Measurements from ENCODE around the gene IFNG-AS1.

Gene IFNG-AS1

DNA sequence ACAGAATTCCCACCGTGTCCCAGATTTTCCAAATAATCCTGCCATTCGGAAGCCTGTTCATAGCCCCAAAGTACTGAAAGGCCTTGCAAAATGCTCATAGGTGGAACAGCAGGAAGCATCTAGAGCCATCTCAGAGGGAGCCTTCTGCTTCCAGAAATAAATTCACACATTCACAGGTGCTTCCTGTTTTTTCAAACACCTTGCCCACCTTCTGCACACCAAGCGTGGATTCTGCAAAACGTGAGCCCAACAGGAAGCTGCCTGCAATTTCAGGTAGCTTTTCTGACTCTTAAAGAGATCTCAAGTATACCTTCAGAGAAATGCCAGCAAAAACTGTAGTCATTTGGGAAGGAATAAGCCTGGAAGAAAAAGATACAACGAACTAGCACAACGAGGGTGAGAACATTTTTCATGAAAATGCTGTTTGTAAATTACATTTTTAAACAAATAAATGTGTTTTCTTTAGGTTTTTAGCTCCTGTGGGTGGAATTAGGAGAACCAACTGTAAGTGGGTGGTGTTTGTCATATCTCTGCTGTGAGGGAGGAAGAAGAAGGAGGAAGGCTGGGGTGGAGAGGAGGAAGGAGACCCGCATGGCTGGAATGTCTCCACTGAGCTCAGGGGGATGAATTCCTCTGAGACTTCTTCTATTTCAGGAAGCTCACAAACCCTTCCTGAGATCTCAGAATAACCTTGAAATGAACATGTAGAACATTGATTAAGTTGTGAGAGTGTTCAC, at the start of gene IFNG-AS1:
Gene IFNG-AS1 (plus strand): TSS at position 264 of the 737 bp plus-strand sequence.
- peak in 2 of 3 donors; percentile 34 to 36 for DNase-seq

DNA sequence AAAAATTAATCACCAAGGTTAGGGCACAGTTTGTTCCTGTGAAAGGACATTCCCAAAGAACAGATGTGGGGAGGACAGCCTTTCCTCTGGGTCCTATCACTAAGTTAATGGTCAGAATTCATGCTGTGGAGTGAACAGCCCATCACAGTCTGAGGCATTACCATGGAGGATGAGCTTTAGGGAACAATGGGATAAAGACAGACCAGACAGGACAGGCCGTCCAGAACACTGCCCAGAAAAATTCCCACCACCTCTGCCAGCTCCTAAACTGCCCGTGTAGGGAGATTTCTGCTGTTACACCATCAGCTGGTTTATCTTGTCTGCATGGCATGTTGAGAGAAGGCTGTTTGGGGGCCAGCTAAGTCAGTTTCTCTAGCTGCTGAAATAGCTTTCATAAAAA, 49.6 kb upstream of the IFNG-AS1 start:
- DNase-seq = no peak

DNA sequence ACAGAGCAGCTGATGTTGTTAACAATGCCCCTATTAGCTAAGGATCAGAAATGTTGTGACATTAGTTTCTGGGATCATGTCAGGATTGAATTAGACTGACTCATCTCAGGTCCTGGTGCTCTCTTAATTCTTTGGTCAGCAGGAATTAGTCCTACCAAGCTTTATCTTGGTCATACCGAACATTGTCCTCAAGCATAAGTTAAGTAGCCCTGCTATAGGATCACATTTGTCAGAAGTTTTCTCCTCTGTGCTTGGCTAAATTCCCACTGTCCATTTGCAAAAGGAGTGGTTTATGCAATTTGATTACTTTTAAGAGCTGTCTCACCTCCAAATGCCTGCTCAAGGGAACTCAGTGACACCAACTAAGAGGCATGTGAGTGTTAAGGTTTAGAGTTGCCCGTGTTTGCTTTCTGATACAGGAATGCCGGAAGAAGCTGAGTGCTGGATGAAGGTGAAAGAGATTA, 48.4 kb upstream of the IFNG-AS1 start:
- DNase-seq = no peak

DNA sequence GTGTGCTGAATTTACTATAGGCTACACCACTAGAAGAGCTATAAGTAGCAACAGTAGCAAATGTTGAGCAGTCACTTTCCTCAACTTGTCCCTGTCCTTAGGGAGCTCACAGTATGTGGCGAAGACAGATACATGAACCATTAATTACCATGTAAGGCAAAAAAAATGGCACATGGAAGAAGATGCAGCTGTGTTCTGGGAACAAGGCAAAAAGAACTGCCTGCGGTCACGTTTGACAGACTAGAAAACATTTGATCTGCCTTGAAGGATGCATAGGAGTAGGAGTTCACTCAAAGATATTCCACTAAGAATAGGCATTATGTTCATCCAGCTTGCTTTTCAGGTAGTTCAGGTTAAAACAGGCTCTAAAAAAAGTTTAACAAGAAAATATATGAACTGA, 46.5 kb upstream of the IFNG-AS1 start:
- no peak for DNase-seq

DNA sequence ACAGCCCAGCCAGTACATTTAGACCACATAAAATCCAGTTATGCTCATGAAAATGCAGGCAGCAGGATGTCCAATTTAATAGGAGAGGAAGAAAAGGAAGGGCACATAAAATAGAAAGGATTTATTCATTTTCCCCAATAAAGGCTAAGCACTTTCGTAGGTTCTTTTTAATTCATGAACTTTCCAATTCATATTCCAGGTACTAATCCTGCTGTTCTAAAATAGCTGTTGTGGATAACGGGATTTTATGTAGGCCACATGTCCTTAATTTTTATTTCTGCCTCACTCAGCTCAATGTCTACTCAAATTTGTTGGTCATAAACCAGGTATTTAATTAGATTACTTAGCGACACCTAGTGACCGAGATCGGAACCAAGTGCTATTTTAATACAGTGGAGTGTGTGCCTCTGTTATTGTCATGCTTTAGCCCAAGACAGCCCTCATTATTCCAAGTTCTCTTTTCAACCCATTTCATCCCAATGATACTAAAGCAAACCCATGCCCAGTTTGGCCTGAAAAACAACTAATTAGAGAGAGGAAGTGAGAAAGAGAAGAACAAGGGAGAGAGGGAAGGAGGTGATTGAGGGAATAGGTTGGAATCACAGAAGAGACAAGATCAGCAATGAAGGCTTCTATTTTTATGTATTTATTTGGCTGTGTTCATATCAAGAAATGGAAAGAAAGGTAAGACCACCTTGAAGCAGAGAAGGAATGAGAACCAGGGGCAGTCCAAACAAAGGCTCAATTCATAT, 45.9 kb upstream of the IFNG-AS1 start:
- peak; percentile 76 to 84 (median 80) for DNase-seq

DNA sequence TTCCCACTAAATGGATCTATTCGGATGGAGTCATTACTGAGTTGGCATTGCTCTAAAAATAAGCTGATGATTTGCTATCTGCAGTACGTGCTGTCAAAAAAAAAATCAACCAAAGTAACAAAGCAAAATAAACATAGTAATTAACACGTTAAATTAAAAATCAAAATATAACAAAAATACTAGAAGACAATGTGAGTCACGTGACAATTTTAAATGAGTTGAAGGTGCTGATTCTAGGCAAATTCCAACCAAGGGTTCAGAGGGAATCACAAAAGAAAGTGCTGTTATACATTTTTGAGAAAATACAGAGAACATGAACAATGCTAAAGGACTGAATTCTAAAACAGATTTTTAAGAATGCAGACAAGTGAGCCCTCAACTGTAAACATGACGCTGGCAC, 45.2 kb upstream of the IFNG-AS1 start:
- DNase-seq = no peak

DNA sequence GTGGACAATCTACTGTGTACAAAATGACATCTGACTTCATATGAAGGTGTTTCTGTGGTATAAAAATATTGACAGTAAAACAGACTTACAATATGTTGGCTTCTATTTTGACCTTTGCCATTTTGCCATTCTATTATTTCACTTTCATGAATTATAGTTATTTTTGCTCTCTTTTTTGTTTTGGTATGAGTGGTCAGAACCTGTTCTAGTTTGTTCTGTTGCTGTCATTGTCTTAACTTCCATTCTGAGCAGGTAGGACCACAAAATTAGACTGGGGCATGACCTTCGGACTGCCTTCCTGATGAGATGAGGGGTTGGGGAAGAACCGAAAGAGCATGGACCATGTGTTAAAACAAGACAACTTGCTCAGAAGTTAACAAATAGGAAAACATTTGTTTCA, 36.5 kb upstream of the IFNG-AS1 start:
- no peak for DNase-seq

DNA sequence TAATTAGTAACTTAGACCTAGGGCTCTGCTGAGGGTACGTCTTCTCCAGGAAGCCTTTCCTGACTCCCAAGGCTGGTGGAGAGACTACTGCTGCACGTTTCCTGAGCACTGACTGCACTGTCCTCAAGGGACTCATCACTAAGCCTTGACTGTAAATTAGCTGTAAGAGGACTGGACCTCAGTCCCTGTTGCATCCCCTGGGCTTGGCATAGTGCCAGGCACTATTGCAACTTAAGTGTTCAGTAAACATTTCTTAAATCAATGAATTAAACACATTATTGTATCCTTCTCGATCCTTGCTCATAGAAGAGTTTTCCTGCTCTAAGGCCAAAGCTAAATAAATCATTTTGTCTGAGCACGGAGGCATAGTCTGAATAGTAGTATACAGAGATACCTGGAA, 31.9 kb upstream of the IFNG-AS1 start:
- DNase-seq = no peak

DNA sequence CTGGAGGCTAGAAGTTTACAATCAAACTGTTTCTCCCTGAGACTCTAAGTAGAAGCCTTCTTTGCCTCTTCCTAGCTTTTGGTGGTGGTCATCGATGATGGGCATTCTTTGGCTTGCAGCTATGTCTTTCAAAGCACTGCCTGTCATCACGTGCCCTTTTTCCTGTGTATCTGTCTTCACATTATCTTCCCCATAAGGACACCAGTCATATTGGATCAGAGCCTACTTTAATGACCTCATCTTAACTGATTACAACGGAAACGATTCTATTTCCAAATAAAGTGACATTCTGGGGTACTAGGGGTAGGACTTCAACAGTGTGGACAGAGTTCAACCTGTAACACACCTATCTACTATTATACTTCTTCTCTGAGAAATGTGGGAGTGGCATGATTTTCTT, 31.1 kb upstream of the IFNG-AS1 start:
- DNase-seq = no peak

DNA sequence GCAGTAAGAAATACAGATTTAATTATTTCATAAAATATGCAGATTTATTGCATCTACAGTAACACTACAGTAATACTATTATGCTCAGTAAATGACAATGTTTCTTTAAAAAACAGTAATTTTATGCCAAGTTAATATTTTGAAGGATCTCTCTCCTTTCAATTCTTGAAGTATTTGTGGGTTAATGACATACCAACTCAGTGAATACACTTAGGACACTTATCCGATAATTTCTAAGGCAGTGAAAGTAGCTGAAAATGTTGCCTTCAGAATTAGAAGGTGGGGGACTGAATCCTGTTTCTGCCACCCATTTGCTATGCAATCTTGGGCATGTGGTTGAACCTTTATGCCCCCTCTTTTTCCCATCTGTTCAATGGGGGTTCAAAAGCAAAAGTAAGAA, 24.8 kb upstream of the IFNG-AS1 start:
- DNase-seq = no peak

DNA sequence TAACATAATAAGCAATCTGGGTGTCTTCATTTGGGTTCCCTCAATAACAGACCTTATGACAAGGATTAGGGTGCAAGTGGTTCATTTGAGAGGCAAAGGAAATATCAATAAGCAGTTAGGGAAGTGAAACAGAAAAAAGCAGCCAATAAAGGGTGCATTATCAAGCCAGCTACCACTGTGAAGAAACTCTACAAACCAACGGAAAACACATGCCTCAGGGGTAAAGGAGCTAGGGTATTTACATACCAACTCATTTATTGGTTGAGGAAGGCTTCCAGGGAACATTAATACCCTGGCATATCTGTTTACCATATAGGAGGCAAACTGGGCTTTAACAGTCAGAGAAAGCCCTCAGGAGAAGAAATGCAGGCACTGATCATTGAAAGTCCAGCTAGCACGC, 22.7 kb upstream of the IFNG-AS1 start:
- DNase-seq = no peak

DNA sequence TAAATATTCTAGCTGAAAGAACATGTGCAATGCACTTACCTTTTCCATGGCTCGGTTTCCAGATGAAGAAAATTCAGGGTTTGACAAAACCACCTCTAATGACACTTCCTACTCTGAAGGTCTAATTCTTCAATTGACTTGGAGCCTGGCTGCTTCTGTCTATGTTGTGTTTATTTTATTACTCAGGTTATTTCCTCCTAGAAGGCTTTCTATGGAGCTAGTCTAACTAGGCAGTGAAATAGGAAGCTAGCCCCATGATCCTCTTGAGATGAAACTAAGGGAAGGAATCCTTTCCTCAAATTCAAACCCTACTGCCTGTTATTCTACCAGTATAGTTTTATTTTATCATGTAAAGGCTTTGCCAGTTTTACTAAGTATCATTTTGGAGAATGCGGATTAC, 20.9 kb upstream of the IFNG-AS1 start:
- DNase-seq = no peak

DNA sequence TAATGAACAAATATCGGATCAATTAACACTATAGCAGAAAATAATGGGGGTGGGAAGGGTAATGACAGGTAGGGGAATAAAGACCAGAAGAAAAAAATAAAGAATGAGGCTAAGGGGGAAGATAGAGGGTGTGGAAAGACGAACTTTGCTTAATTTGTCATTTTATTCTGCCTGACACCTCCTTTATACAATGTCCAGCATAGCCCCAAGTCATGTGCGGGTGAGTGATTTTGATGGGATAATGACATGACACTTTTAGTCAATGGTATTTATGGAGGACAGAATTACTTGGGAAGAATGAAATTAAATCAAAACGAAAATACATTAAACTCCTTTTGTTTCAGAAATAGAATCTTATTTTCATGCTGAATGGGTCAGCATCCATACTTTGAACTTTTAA, 20.5 kb upstream of the IFNG-AS1 start:
- DNase-seq = no peak

DNA sequence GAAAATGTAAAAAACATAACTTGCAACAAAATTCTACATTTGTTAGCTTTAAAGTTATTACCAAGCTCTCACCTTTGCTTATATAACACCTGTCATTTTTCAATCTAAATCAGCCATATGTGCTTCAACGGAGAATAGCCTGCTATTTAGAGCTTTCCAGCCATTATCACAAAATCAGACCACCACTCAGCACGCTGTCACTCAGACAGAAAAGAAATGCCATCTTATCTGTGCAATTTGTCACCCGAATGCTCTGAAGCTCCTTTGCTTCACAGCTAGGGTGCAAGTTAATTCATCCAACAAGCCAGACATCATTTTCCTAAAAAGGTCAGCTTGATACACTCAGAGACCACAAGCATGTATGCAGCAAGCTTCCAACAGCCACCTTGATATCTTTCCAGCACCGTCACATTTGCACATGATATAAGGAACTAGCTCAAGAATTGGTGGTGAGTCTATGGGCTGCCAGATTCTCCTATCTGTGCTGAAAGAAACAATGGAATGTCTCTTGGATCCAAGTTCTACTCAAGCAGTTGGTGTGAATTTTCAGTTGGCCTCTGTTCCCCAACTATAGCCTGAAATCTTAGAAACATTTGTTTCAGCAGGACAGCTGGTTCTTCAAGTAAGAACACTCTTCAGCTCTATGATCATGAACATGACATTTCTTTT, 20.0 kb upstream of the IFNG-AS1 start:
- DNase-seq = no peak

DNA sequence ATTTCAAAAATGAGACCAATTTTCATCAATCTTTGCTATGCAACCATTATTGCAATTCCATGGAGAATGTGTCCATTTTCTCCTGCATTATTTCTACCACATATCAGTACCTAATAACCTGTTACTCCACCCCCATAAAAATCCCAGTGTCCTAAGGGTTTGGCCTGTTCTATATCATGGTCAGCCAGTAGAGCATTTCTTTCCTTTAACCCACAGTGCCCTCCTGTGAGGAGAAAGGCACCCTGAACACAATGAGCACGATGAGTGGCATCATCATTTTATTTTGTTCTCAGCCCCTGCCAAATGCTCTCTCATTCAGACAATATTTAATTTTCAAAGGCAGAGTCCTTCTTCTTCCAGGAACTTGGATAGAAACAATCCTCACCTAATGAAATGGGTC, 11.6 kb upstream of the IFNG-AS1 start:
- no peak for DNase-seq

DNA sequence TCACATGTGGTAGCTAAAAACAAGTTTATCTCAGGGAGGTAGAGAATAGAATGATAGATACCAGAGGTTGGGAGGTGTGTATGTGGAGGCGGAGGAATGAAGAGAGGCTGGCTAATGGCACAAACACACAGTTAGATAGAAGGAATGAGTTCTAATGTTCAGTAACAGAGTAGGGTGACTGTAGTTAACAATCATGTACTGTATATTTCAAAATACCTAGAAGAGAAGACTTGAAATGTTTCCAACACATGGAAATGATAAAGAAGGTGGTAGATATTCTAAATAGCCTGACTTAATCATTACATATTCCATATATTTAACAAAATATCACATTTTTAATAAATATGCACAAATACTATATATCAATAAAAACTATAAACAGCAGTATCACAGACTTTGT, 8.9 kb upstream of the IFNG-AS1 start:
- DNase-seq = no peak

DNA sequence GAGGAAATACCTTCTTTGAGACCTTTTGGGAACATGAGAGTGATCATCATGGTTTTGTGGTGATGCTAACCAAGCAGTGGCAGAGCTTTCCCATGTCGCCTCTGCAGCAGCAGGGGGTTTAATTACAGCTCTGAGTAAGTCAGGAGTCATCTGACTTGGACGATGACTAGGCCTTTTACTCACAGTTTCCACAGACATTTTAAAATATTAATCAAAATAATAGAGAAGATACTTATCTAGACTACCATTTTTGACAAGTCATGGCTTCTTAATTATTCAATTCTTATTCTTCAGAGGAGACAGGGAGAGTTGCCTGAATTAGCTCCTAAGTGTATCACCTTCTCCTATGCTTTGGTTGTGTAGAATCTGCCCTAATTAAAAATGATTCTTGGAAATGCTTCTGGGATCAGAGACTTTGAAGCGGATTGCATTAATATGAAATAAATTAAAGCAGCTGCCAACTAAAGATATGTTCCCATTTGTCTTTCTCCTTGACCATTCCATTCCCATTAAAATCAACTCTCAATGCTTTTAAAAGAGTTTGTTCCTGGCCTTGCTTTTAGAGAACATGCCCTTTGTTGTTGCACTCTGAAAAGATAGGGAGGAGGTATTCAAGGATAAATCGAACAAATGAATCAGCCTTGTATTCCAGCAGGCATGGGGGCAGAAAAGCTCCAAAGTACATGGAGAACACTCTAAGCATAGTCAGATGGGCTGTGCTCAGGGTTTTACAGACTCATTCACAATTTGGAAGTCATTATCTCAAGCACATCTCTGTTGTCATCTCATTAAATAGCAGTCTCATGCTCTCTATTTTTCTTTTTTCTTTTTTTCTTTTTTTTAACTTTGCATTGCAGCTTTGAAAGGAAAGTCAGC, 7.7 kb upstream of the IFNG-AS1 start:
- no peak for DNase-seq

DNA sequence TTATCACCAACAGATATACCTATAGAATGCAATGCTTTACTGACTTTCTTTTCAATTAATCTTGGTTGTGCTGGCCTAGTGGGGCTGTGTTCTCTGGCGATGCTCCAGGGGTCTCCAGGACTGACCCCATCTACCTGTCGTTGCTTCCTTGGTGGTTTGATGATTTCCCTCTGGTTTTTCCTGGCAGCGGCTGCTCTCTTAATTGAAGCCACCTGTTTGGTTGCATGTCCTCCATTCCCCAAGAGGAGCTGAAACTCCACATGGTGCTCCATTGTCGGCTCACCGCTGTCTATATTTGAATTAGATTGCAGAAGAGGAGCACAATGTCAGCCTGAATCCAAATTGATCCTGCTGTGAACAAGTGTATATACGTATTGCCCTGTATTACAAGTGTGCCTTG, 7.1 kb upstream of the IFNG-AS1 start:
- DNase-seq = no peak

DNA sequence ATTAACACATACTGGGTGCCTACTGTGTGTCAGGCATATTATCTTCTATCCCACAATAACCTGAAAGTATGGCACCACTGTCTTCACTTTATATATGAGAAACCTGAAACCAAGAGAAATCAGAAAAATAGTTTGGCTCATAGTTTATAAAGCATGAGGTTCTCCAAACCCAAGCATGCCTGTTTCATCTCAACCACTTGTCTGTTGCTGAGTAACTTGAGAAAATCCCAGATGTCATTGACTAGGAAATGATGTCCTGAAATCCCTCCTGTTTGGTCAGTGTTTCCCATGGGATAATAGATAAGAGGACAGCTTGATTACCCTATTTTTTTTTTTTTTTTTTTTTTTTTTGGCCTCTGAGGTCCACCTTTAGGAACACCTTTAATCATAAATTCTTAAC, 2.6 kb upstream of the IFNG-AS1 start:
- DNase-seq = no peak

DNA sequence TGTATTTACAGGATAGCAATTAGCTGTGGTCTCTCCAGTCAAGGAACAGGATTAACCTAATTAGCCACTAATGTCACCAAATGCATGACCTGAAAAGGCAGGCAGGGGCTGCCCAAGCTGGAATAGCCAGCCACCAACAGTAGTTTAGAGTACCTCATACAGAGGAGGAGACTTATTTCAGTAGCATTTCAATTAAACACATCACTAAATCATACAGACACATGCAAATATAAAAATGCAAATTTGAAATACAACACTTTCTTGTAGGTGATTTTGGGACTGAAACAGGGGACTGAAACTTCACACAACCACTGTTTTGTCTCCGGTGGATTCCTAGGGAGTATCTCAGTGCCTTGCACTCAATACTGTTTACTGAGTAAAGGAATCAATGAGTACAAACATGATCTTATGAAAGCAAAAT, 636 bp upstream of the IFNG-AS1 start:
- DNase-seq = no peak

DNA sequence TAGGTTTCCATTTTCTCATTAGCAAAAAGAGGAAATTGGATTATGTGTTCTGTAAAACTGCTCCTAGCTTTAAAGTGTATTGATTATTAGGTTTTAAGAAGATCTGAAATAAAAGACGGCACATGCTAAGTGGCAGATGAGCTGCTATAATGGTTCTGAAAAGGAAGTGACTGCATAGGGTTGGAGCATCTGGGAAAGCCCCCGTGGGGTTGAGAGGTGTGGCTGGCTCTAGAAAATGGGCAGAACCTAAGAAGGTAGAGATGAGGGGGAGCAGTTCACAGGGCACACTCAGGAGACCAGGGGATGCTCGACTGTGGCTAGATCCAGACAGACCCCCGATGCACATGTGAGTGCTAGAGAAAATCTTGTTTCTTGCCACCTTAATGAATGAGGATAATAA, 1.9 kb downstream of the IFNG-AS1 start:
- DNase-seq = no peak

DNA sequence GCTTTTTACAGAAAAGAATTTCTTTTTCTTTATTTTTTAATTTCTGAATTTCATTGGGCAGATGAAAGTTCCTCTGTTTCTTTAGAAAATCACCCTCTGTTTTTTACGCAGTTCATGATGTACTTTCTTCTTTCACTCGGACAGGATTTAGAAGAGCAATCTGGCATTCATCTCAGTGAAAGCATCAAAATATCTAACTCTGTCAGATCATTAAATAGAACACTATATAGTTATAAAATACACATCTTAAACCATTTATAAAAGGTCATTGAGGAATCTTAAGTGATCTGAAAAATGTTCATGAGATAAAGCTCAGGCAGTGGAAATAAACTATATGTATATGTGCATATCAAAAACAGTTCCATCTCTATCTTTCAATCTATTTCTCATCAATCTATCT, 3.9 kb downstream of the IFNG-AS1 start:
- no peak for DNase-seq

DNA sequence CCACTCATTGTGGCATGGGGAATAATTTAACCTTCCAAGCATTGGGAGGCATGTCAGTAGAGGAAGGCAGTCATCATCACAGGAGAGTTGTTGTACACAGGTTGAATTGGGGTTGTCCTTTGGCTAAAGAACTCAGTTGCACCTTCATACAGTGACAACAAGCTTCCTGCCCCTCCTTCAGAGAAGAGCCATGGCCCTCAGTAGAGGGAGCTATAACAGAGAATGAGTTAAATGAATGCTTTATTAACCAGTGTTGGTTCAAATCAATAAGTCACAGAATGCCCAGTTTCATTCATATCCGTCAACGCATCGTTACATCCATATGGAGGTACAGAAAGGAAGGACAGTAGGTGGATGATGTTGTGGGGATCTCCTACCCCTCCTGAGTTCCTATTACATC, 4.8 kb downstream of the IFNG-AS1 start:
- no peak for DNase-seq
